Activated CD8-positive, alpha-beta T cell treated with anti-CD3 and anti-CD28 coated beads, Interleukin-2, amount 10 ng/mL, durations not matched to agents 7 days and 5 days (primary cell): ENCODE data around the gene KCNH1. TPM values are rescaled to one million over a fixed set of nuclear protein-coding genes. Genes with fewer than 3 reads are reported as not detected.

Source experiments
- ATAC-seq: fragments of 150-1000 bp; cut with Tn5 transposase; one replicate; pipeline ENCODE4 v1.10.0; 2021; ENCODE audit warnings: moderate library complexity
- CTCF ChIA-PET: fragments of 350-600 bp; sonication (Branson Sonifier 250); formaldehyde crosslinking; loops from one replicate; lab custom pipeline; 2021; ENCODE audit warnings: antibody characterized with exemption; lab: Charles Lee
- POLR2A ChIA-PET: fragments of 350-600 bp; sonication (Branson Sonifier 250); formaldehyde crosslinking; loops from one replicate; lab custom pipeline; 2021; ENCODE audit warnings: antibody characterized with exemption; lab: Charles Lee
- DNase-seq: peaks from one replicate; pipeline ENCODE4 v3.0.0-alpha.2; 2020
- H3K27ac Mint-ChIP-seq: one replicate; pipeline ENCODE4 v1.8.0; 2021; ENCODE audit warnings: mild to moderate bottlenecking, mixed read lengths
- H3K27me3 Mint-ChIP-seq: one replicate; pipeline ENCODE4 v1.8.0; 2021; ENCODE audit warnings: low read depth, mixed read lengths
- H3K36me3 Mint-ChIP-seq: one replicate; pipeline ENCODE4 v1.8.0; 2021; ENCODE audit warnings: low read depth, mixed read lengths
- H3K4me1 Mint-ChIP-seq: one replicate; pipeline ENCODE4 v1.8.0; 2021; ENCODE audit warnings: low read depth, mixed read lengths
- H3K4me3 Mint-ChIP-seq: one replicate; pipeline ENCODE4 v1.8.0; 2021; ENCODE audit warnings: mild to moderate bottlenecking, mixed read lengths
- H3K9me3 Mint-ChIP-seq: one replicate; pipeline ENCODE4 v1.8.0; 2022; ENCODE audit warnings: mixed read lengths; ENCODE audit not compliant: insufficient read depth
- total RNA-seq, 2 experiments: library from RNA; stranded (reverse); gene quantifications; one replicate each; pipeline ENCODE4 v1.2.3, GENCODE V29; 2021

Gene KCNH1, protein sequence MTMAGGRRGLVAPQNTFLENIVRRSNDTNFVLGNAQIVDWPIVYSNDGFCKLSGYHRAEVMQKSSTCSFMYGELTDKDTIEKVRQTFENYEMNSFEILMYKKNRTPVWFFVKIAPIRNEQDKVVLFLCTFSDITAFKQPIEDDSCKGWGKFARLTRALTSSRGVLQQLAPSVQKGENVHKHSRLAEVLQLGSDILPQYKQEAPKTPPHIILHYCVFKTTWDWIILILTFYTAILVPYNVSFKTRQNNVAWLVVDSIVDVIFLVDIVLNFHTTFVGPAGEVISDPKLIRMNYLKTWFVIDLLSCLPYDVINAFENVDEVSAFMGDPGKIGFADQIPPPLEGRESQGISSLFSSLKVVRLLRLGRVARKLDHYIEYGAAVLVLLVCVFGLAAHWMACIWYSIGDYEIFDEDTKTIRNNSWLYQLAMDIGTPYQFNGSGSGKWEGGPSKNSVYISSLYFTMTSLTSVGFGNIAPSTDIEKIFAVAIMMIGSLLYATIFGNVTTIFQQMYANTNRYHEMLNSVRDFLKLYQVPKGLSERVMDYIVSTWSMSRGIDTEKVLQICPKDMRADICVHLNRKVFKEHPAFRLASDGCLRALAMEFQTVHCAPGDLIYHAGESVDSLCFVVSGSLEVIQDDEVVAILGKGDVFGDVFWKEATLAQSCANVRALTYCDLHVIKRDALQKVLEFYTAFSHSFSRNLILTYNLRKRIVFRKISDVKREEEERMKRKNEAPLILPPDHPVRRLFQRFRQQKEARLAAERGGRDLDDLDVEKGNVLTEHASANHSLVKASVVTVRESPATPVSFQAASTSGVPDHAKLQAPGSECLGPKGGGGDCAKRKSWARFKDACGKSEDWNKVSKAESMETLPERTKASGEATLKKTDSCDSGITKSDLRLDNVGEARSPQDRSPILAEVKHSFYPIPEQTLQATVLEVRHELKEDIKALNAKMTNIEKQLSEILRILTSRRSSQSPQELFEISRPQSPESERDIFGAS
- total RNA-seq = not detected

DNA sequence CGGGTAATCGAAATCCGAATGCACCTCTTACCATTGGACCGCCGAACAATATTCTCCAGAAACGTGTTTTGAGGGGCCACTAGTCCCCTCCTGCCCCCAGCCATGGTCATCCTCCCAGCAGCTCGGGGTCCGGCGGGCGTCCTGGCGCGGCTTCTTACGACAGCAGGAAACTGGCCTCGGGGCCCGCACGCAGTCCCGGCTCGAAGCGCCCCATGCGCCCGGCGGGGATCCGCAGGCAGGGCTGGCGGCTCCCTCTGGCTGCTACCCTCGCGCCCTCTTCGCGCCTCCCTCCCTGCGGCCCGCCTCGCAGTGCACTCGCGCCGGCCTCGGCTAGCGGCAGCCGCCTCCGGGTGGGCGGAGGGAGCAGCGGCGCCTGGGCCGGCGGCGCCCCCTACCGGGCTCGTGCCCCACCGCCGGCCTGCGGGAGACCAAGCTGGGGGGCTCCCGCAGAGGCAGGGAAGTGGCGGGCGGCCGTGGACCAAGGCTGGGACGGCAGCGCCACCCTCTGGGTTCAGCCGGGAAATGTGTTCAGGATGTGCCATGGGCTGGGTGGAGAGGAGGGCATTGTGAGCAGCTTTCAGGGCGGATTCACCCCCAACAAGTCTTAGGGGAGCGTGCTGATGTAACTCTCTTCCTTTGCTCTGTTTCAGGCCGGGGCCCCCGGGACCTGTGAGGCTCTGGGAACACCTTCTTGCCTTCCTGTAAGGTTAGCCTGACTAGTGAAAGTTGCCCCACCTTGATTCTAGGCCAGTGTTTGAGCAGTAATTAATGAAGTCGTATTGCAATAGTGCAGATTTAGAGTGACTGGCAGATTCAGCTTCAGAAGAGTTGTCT lies at the start of gene KCNH1:
Gene KCNH1, minus strand, starts transcription at position 313 of the 834 bp plus-strand sequence. Its CDS starts 203 bp downstream, at position 110.
- CTCF ChIA-PET = interaction anchor here (0.6 to 5.3 kb wide), 37 partner anchors 10 to 773 kb away, joined by 3 to 95 read pairs (median 4); no protein-coding TSS in a partner anchor
- peaks cover 10% of the 10 kb centered on the region for H3K4me1 Mint-ChIP-seq

DNA sequence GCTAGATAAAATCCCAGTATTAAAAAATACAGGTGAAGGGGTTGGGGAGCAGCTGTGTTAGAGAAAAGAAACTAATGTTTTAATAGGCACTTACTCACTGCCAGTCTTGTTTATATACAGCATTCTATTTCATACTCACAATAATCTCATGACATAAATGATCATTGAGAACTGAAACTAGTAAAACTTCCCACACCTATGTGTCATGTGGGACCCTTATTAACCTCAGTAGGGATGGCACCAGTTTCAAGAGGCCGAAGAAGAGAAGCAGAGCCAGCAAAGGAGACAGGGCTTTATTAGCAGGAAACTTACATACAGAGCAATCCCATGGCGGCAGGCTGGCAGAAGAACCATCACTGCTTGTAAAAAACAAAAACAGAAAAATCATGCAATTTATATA lies 48.8 kb upstream of the KCNH1 start:
- Mint-ChIP-seq H3K4me1 (no peaks in the 10 kb centered on the region), H3K27me3 (peaks cover 11% of the 10 kb centered on the region), H3K27ac (no peak overlapping the region), H3K9me3 (no peaks in the 10 kb centered on the region), H3K36me3 (no peaks in the 10 kb centered on the region), H3K4me3 (no peak overlapping the region)
- DNase-seq = no peak
- ChIA-PET CTCF (no interaction called here), POLR2A (no interaction called here)
- ATAC-seq = no peak

More for the DNA sequence above, at the start of gene KCNH1:
- Mint-ChIP-seq H3K4me3 (peak within 1 kb of the TSS; percentile 40), H3K27ac (no peak within 1 kb of the TSS), H3K36me3 (no peaks in the 10 kb centered on the region), H3K9me3 (no peaks in the 10 kb centered on the region), H3K27me3 (peaks cover 63% of the 10 kb centered on the region)
- DNase-seq = peak; percentile 85
- POLR2A ChIA-PET = interaction anchor here (0.5 to 0.7 kb wide), 2 partner anchors 206 to 760 kb away, joined by 3 read pairs; no protein-coding TSS in a partner anchor
- ATAC-seq = peak; percentile 96

DNA sequence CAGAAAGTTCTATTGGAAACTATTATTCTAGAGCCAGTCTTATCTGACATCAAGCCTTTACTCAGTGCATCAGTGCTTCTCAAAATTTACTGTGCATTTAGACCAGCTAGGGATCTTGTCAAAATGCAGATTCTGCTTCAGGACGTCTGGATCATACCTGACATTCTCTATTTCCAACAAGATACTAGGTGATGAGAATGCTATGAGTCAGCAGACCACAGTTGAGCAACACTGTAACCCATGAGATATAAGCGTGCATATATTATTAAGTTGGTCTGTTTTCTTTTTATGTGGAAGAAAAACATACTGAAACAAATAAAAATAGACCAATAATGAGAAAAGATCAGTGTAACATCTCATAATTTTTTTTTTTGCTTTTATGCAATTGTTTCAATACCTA lies 40.4 kb upstream of the KCNH1 start:
- POLR2A ChIA-PET = no interaction called here
- Mint-ChIP-seq H3K4me3 (no peak overlapping the region), H3K27me3 (peaks cover 7% of the 10 kb centered on the region), H3K4me1 (no peaks in the 10 kb centered on the region), H3K9me3 (peaks cover 4% of the 10 kb centered on the region), H3K27ac (no peak overlapping the region), H3K36me3 (no peaks in the 10 kb centered on the region)
- ATAC-seq = no peak
- DNase-seq = no peak
- CTCF ChIA-PET = no interaction called here

GRCh38 chr1:211172657-211173056 lies 38.7 kb upstream of the KCNH1 start:
- Mint-ChIP-seq H3K4me3 (no peak overlapping the region), H3K27ac (no peak overlapping the region), H3K27me3 (no peaks in the 10 kb centered on the region), H3K36me3 (no peaks in the 10 kb centered on the region), H3K9me3 (peaks cover 8% of the 10 kb centered on the region), H3K4me1 (no peaks in the 10 kb centered on the region)
- ChIA-PET CTCF (interaction anchor here (0.7 kb wide), 1 partner anchor 38 kb away, joined by 3 read pairs; the partner anchor contains the start of gene KCNH1), POLR2A (no interaction called here)
- DNase-seq (no peak), ATAC-seq (no peak)

GRCh38 chr1:211169353-211169752 lies 35.4 kb upstream of the KCNH1 start:
- no peaks in the 10 kb centered on the region for H3K36me3 Mint-ChIP-seq
- ATAC-seq (no peak), DNase-seq (no peak)
- ChIA-PET CTCF (no interaction called here), POLR2A (no interaction called here)
- no peak overlapping the region for H3K27ac Mint-ChIP-seq
- peaks cover 13% of the 10 kb centered on the region for H3K27me3 Mint-ChIP-seq
- H3K9me3 Mint-ChIP-seq = peaks cover 8% of the 10 kb centered on the region
- H3K4me3 Mint-ChIP-seq = no peak overlapping the region
- no peaks in the 10 kb centered on the region for H3K4me1 Mint-ChIP-seq

GRCh38 chr1:211158866-211159265 lies 24.9 kb upstream of the KCNH1 start:
- H3K4me3 Mint-ChIP-seq = no peak overlapping the region
- POLR2A ChIA-PET = no interaction called here
- H3K27ac Mint-ChIP-seq = no peak overlapping the region
- ATAC-seq (no peak), DNase-seq (no peak)
- H3K27me3 Mint-ChIP-seq = peaks cover 4% of the 10 kb centered on the region
- H3K4me1 Mint-ChIP-seq = peaks cover 7% of the 10 kb centered on the region
- CTCF ChIA-PET = interaction anchor here (0.6 to 1.3 kb wide), 2 partner anchors 25 to 434 kb away, joined by 3 read pairs; partner anchors contain the start of gene KCNH1
- H3K9me3 Mint-ChIP-seq = peaks cover 10% of the 10 kb centered on the region
- no peaks in the 10 kb centered on the region for H3K36me3 Mint-ChIP-seq

GRCh38 chr1:211155040-211155439 lies 21.1 kb upstream of the KCNH1 start:
- Mint-ChIP-seq H3K4me1 (peaks cover 7% of the 10 kb centered on the region), H3K4me3 (no peak overlapping the region), H3K9me3 (peaks cover 10% of the 10 kb centered on the region), H3K27ac (no peak overlapping the region), H3K36me3 (no peaks in the 10 kb centered on the region), H3K27me3 (peaks cover 7% of the 10 kb centered on the region)
- CTCF ChIA-PET = no interaction called here
- no peak for ATAC-seq
- POLR2A ChIA-PET = no interaction called here
- DNase-seq = no peak

DNA sequence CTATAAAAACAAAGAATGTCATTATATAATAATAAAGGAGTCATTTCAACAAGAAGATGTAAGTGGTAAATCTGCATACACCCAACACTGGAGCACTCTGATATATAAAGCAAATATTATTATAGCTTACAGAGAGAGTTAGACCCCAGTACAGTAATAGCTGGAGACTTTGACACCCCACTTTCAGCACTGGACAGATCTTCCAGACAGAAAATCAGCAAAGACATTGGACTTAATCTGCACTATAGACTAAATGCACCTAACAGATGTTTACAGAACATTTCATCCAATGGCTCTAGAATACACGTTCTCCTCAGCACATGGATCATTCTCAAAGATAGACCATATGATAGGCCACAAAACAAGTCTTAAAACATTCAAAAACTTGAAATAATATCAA lies 20.0 kb upstream of the KCNH1 start:
- Mint-ChIP-seq H3K4me3 (no peak overlapping the region), H3K36me3 (no peaks in the 10 kb centered on the region), H3K27ac (no peak overlapping the region), H3K9me3 (peaks cover 10% of the 10 kb centered on the region), H3K4me1 (peaks cover 7% of the 10 kb centered on the region), H3K27me3 (peaks cover 11% of the 10 kb centered on the region)
- ChIA-PET CTCF (interaction anchor here (1.2 kb wide), 1 partner anchor 20 kb away, joined by 3 read pairs; the partner anchor contains the start of gene KCNH1), POLR2A (no interaction called here)
- DNase-seq = no peak
- no peak for ATAC-seq

- Mint-ChIP-seq H3K27me3 (peaks cover 19% of the 10 kb centered on the region), H3K4me3 (no peak overlapping the region), H3K27ac (no peak overlapping the region), H3K9me3 (no peaks in the 10 kb centered on the region), H3K4me1 (no peaks in the 10 kb centered on the region), H3K36me3 (no peaks in the 10 kb centered on the region)
- ATAC-seq = no peak
- ChIA-PET POLR2A (no interaction called here), CTCF (no interaction called here)
- DNase-seq = no peak
Measured at GRCh38 chr1:211148366-211148765, 14.4 kb upstream of the KCNH1 start.

DNA sequence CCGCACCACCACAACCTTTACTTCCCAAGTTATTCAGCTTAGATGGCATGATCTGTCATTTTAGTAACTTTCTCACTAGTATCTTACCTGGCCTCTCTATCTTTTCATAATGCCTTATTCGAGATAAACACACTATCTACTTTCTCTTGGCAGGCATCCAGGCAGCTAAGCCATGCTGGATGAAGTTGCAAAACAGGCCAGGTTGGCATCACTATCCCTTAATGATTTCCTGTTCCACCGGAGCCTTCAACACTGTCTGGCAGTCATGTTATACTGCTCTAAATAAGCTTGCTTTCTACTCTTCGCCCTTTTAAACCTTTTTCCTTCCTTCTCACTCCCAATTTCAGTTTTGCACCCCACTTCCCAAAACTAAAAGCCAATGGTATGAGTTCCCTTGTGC lies 12.0 kb upstream of the KCNH1 start:
- no peak for DNase-seq
- ChIA-PET CTCF (interaction anchor here (1.3 to 2.2 kb wide), 3 partner anchors 10 to 368 kb away, joined by 3 to 9 read pairs (median 8); partner anchors contain the start of gene KCNH1), POLR2A (no interaction called here)
- Mint-ChIP-seq H3K4me3 (no peak overlapping the region), H3K36me3 (no peaks in the 10 kb centered on the region), H3K27ac (no peak overlapping the region), H3K4me1 (no peaks in the 10 kb centered on the region), H3K9me3 (no peaks in the 10 kb centered on the region), H3K27me3 (peaks cover 28% of the 10 kb centered on the region)
- ATAC-seq = no peak
